Measurements from ENCODE around the gene C1QTNF6.
"Not testable (repeated sequence)": the region's sequence is repeated elsewhere in the genome, so short reads cannot be mapped to it uniquely, and the experiment has no call there.

Gene C1QTNF6

DNA sequence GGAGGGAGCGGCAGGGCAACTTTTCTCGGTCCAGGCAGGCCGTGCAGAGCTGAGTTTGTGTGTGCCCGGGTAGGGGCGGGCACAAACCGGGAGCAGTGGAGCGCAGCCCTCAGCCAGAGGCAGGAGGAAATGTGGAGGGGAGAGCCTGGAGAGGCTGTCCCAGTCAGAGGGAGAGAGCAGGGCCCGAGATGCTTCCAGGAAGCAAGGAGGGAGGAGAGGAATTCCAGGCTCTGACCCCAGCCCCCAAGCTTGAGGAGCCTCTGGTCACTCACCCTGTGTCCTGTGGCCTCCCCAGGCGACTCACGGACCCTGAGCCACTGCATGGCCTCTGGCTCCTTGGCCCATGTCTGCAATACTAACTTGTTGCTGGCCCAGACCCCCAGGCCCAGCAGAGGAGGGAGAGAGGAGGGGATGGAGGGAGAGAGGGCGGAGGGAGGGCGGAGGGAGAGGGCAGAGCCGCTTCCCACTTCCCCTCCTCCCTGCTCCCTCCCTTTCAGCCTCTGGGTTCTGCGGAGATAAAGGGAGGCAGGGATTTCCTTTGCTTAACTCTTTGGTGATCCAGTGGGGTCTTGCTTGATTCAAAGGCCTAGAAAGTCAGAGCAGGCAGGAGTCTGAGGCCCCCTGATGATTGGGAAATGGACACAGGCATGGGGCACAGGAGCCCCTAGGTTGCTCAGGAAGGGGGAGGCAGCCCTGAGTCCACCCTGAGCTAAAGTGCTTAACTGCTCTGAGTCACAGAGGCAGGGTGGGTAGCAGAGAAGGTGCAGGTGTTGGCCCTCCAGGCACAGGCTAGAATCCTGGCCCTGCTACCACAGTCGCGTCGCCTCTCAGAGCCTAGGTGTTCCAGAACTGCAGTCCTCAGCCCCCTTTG lies at the start of gene C1QTNF6:
Gene C1QTNF6 (minus strand): TSS at position 357 of the 871 bp plus-strand sequence. CDS start 34 bp downstream, at position 323.
- peak within 1 kb of the TSS; percentile 61 for H3K4me3 ChIP-seq (ENCODE audit: low read depth, low read length)
- ChIA-PET CTCF (interaction anchor here (0.6 to 6.3 kb wide), 6 partner anchors 10 to 22 kb away, joined by 3 to 72 read pairs (median 12); no protein-coding TSS in a partner anchor), POLR2A (no interaction called here)
- TF ChIP-seq, protein P1, sequence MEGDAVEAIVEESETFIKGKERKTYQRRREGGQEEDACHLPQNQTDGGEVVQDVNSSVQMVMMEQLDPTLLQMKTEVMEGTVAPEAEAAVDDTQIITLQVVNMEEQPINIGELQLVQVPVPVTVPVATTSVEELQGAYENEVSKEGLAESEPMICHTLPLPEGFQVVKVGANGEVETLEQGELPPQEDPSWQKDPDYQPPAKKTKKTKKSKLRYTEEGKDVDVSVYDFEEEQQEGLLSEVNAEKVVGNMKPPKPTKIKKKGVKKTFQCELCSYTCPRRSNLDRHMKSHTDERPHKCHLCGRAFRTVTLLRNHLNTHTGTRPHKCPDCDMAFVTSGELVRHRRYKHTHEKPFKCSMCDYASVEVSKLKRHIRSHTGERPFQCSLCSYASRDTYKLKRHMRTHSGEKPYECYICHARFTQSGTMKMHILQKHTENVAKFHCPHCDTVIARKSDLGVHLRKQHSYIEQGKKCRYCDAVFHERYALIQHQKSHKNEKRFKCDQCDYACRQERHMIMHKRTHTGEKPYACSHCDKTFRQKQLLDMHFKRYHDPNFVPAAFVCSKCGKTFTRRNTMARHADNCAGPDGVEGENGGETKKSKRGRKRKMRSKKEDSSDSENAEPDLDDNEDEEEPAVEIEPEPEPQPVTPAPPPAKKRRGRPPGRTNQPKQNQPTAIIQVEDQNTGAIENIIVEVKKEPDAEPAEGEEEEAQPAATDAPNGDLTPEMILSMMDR (IDR thresholded peaks at IDR 0.05; ENCODE audit: insufficient read depth, low read length, missing control alignments), result no peak
- DNase-seq (ENCODE audit: low read depth, low spot score), result no peak

DNA sequence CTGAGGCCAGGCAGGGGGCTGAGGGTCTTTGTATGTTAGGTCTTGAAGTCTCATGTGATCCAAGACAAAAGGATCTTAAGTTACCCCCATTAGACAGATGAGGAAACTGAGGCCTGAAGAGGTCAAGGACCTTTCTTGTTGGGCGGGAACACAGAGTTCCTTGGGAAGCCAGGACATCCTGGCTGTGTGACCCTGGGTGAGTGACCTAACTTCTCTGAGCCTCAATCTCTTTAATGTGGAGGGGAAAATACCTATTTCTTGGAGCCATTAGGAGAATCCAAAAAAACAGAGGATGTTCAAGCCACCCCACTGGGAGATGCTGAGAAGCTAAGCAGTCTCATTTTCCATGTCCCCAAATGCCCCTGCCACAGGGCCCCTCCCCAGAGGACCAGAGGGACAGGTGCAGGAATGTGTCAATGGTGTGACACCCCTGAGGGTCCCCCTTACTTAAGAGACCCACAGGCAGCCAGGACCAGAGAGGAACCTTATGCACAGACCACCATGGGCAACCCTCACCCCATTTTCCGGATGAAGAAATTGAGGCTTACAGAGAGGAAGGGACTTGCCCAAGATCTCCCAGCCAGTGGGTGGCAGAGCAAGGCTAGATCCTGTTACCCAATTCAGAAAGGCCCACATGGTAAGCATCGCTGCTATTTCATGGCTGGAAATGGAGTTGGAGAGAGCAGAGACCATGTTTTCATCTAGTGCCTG lies 48.0 kb upstream of the C1QTNF6 start:
- POLR2A ChIA-PET, result no interaction called here
- CTCF ChIA-PET, result no interaction called here
- H3K4me3 ChIP-seq (ENCODE audit: low read depth, low read length), result no peak overlapping the region
- TF ChIP-seq, protein P1 (IDR thresholded peaks at IDR 0.05; ENCODE audit: insufficient read depth, low read length, missing control alignments), result no peak
- no peak for DNase-seq (ENCODE audit: low read depth, low spot score)

DNA sequence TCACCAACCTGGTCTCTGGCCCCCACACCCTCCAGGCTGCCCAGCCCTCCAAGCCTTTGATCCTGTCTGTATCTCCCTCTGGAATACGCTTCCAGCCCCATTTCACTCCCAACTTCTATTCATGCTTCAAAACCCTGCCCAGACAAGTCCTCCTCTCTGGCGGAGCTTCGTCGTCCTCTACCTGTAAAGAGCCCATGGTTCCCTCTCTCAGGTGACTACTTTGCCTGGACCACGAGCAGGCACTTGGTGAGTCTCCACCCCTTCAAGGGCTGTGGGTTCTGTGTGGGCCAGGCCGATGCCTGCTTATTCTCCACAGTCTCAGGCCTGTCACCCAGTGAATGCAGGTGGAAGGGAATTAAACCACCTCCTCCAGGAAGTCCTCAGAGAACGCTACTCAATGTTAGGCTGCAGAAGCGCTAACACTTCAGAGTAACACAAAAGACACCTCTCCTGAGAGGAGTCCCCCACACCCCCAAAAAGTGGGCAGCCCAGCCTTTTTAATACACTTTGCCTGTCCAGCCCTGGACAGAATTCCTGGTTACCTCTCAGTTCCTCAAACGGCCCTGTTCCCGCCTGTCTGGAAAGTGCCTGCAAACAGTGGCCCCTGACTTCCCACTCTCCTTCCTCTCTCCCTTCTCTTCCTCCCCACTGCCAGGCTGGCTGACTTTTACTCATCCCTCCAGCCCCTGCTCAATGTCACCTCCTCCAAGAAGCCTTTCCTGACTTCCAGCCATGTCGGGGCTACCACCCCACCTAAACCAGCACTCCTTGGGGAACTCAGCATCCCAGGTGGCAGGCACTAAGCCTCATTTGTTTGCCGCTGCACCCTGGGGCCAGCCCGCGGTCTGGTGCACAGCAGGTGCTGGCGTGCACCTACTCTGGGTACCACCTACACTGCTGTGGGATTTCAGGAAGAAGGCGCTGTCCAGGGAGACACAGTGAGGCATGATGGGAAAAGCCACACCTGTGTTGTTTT lies 47.0 kb upstream of the C1QTNF6 start:
- ChIA-PET POLR2A (no interaction called here), CTCF (interaction anchor here (1.5 kb wide), 1 partner anchor 25 kb away, joined by 4 read pairs; no protein-coding TSS in a partner anchor)
- H3K4me3 ChIP-seq (ENCODE audit: low read depth, low read length), result no peak overlapping the region
- TF ChIP-seq, protein P1 (IDR thresholded peaks at IDR 0.05; ENCODE audit: insufficient read depth, low read length, missing control alignments), result no peak
- no peak for DNase-seq (ENCODE audit: low read depth, low spot score)

DNA sequence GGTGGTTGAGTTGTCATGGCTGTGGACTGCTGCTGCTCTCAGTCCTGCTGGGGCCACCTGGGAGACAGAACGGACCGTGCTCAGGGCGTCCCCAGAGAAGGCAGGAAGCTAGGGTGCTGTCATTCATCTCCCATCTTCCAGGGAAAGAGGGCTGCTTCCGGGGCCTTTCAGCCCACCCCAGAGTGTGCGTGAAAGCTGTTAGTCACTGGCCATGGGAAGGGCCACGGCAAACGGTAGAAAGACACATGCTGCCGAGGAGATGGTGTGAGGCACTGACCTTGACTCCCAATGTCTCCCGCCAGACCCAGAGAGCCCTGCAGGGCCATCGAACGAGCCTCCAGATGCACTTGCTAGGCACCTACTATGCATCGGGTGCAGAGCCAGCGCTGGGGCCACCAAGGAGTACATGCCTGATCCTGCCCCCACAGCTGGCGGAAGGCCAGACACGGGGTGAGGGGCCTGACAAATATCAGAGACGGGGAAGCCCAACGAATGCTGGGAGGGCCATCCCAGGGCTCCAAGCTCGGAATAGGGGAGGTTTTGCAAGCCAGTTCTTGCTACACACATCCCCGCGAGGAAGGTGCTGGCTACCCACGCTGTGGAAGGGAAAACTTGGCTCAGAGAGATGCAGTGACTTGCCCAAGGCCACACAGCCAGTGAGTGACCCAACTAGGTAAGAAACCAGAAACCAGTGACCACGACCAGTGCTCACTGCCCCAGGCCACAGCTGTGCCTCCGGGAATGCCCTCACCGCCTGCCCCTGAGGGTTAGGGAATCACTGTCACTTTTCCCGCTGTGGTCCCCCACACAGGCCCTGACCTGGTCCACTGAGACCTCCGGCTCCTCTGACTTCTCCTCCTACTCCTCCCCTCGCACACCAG lies 45.9 kb upstream of the C1QTNF6 start:
- TF ChIP-seq, protein P1 (IDR thresholded peaks at IDR 0.05; ENCODE audit: insufficient read depth, low read length, missing control alignments), result no peak
- no peak overlapping the region for H3K4me3 ChIP-seq (ENCODE audit: low read depth, low read length)
- ChIA-PET CTCF (interaction anchor here (0.9 to 1.5 kb wide), 2 partner anchors 14 to 26 kb away, joined by 3 to 4 read pairs; no protein-coding TSS in a partner anchor), POLR2A (no interaction called here)
- no peak for DNase-seq (ENCODE audit: low read depth, low spot score)

DNA sequence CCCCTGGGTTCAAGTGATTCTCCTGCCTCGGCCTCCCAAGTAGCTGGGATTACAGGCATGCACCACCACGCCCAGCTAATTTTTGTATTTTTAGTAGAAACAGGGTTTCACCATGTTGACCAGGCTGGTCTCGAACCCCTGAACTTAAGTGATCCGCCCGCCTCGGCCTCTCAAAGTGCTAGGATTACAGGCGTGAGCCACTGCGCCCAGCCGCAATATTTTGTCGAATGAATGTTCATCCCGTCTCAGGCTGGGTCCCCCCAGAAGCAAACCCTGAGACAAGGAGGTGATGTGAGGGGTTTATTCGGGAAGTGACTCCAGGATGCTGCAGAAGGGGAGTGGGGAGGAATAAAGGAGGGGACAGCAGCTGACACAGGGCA lies 45.3 kb upstream of the C1QTNF6 start:
- DNase-seq (ENCODE audit: low read depth, low spot score); H3K4me3 ChIP-seq (ENCODE audit: low read depth, low read length); POLR2A ChIA-PET: not testable (repeated sequence)
- CTCF ChIA-PET, result interaction anchor here (0.9 to 1.5 kb wide), 2 partner anchors 13 to 27 kb away, joined by 3 to 4 read pairs; no protein-coding TSS in a partner anchor

Measured in AG04449 (cell line).